Measurements from ENCODE around the gene KIFC3.
A peak's percentile ranks its signal among the peaks of the same experiment; 100 is the strongest.
"Not testable (repeated sequence)": the region's sequence is repeated elsewhere in the genome, so short reads cannot be mapped to it uniquely, and the experiment has no call there.

The KIFC3 gene

DNA sequence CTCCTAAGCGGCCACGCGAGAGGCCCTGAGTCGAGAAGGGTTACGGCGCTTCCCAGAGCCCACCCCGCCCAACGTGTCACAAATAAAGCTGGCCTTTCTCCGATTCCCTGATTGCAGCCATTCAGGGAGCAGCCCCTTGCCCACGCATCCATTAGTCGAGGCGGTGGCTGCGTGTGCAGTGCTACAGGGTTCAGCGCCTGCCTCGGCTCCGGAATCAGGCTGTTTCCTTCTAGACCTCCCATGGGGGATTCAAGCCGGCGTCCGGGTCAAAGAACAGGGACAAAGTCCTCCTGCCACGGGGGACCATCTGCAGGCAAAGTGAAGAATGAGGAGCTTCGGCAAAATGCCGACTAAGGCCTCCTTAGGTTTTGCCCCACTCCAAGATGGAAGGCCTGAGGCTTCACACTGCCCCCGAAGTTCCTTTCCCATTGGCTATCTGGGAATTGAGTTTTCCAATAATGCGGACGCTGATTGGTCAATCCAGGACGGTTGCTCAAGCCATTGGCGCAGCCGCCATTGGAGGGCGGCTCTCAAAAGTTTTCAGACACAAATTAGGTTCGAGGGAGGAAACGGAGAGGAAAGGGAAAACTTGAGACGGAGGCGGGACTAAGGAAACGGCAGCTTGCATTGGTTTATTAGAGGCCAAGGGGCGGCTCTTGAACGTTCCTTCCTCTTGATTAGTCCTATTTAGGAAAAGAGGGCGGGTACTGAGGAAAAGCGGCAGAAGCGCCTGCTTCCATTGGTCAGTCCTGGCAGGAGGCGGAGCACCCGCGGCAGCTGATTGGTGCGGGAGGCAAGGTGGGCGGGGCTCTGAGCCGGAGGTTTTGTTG is 67.2 kb downstream of the KIFC3 start:
- H3K4me3 ChIP-seq (replicated peaks; ENCODE audit: low read depth, low read length): peak overlapping the region; percentile 88
- peak; percentile 100 for DNase-seq (ENCODE audit: low read depth)
- TF ChIP-seq, protein P1, sequence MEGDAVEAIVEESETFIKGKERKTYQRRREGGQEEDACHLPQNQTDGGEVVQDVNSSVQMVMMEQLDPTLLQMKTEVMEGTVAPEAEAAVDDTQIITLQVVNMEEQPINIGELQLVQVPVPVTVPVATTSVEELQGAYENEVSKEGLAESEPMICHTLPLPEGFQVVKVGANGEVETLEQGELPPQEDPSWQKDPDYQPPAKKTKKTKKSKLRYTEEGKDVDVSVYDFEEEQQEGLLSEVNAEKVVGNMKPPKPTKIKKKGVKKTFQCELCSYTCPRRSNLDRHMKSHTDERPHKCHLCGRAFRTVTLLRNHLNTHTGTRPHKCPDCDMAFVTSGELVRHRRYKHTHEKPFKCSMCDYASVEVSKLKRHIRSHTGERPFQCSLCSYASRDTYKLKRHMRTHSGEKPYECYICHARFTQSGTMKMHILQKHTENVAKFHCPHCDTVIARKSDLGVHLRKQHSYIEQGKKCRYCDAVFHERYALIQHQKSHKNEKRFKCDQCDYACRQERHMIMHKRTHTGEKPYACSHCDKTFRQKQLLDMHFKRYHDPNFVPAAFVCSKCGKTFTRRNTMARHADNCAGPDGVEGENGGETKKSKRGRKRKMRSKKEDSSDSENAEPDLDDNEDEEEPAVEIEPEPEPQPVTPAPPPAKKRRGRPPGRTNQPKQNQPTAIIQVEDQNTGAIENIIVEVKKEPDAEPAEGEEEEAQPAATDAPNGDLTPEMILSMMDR (IDR thresholded peaks at IDR 0.05; ENCODE audit: low read length, missing control alignments): no peak

DNA sequence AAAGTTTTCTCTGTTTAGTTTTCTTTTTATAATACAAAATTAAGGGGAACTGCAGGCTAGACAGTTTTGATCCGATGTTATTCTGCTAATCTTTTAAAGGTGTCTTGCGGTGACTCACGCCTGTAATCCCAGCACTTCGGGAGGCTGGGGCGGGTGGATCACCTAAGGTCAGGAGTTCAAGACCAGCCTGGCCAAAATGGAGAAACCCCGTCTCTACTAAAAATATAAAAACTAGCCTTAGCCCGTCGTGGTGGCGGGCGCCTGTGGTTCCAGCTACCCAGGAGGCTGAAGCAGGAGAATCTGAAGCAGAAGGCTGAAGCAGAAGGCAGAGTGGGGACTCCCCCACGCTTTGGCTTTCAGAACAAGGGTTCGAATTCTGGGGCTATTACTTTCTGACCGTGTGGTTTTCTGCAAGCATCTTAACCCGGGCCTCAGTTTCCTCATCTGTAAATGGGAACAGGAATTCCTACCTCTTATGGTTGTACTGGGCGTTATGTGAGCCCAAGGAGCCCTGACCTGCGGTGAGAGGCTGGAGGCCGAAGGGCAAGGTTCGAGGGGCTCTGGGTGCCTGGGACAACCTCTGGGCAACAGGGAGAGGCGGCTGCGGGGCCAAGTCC is 67.9 kb downstream of the KIFC3 start:
- DNase-seq (ENCODE audit: low read depth): no peak
- TF ChIP-seq, protein P1 (IDR thresholded peaks at IDR 0.05; ENCODE audit: low read length, missing control alignments): no peak
- peak overlapping the region; percentile 85 for H3K4me3 ChIP-seq (replicated peaks; ENCODE audit: low read depth, low read length)

DNA sequence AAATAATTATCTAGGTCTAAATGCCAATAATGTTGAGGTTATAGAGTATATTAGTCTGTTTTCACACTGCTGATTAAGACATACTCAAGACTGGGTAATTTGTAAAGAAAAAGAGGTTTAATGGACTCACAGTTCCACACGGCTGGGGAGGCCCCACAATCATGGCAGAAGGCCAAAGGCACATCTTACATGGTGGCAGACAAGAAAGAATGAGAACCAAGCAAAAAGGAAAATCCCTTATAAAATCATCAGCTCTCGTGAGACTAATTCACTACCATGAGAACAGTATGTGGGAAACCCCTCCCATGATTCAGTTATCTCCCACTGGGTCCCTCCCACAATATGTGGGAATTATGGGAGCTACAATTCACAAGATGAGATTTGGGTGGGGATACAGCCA is 69.6 kb downstream of the KIFC3 start:
- no peak overlapping the region for H3K4me3 ChIP-seq (replicated peaks; ENCODE audit: low read depth, low read length)
- TF ChIP-seq, protein P1 (IDR thresholded peaks at IDR 0.05; ENCODE audit: low read length, missing control alignments): no peak
- no peak for DNase-seq (ENCODE audit: low read depth)

DNA sequence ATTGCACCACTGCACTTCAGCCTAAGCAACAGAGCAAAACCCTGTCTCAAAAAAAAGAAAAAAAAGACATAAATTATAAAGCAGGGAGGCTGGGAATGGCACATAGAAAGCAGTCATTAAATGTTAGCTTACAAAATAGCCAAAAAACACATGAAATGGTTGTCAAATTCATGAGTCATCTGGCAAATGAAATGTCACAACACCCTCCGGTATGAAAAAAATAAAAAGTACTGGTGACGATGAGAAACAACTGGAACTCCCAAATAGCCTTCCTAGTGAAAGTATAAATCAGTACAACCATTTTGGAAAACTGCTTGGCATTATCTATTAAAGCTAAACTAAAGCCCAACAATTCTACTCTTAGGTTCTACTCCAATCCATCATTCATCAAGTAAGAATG is 70.3 kb downstream of the KIFC3 start:
- DNase-seq (ENCODE audit: low read depth): peak; percentile 68
- TF ChIP-seq, protein P1 (IDR thresholded peaks at IDR 0.05; ENCODE audit: low read length, missing control alignments): no peak

DNA sequence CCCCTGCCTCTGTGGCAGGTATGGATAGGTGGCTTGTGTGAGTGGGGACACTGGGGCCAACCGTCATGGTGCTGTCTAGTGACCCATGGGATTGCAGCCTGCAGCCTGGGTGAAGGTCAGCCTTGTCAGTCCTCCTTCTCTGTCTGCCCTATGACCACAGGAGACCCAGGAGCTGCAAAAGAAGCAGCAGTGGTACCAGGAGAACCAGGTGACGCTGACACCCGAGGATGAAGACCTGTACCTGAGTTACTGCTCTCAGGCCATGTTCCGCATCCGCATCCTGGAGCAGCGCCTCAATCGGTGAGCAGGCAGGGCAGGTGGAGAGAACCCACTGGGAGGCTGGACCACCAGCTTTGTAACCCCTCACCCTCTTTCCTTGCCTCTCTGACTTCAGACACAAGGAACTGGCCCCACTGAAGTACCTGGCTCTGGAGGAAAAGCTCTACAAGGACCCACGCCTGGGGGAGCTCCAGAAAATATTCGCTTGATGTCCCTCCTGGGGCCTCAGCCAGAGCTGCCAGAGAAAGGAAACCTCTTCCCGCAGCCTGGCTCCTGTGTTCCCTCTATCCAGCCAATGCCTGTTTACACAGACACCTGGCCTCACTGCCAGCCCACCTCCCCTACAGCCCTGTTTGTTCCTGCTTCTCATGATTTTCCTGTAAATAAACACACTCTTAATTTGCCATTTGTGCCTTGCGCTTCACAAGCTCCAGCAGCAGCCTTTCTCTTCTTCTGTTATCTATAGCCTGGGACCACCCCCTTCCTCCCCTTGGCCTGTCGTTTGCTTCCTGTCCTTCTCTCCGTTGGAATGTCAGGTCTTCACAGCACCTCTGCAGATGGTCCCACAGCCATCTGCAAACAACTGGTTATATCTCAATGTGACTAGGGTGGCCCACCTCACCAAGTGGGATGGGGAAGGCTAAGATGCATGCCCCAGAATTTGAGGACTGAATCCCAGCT is 71.2 kb downstream of the KIFC3 start:
- TF ChIP-seq, protein P1 (IDR thresholded peaks at IDR 0.05; ENCODE audit: low read length, missing control alignments): no peak
- no peak overlapping the region for H3K4me3 ChIP-seq (replicated peaks; ENCODE audit: low read depth, low read length)
- DNase-seq (ENCODE audit: low read depth): no peak

More for the DNA sequence above, 70.3 kb downstream of the KIFC3 start:
- H3K4me3 ChIP-seq (replicated peaks; ENCODE audit: low read depth, low read length): no peak overlapping the region

DNA sequence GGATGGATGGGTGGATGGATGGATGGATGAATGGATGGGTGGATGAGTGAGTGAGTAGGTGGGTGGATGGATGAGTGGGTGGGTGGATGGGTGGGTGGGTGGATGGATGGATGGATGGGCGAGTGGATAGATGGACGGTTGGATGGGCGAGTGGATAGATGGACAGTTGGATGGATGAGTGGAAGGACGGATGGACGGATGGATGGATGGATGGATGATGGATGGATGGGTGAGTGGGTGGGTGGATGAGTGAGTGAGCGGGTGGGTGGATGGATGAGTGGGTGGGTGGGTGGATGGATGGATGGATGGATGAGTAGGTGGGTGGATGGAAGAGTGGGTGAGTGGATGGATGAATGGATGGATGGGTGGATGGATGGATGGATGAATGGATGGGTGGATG is 72.4 kb downstream of the KIFC3 start:
- DNase-seq (ENCODE audit: low read depth): not testable (repeated sequence)

DNA sequence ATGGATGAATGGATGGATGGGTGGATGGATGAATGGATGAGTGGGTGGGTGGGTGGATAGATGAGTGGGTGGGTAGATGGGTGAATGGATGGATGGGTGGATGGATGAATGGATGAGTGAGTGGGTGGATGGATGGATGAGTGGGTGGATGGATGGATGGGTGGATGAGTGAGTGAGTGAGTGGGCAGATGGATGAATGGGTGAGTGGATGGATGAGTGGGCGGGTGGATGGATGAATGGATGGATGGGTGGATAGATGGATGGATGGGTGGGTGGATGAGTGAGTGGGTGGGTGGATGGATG is 73.2 kb downstream of the KIFC3 start:
- no peak for DNase-seq (ENCODE audit: low read depth)
- TF ChIP-seq, protein P1 (IDR thresholded peaks at IDR 0.05; ENCODE audit: low read length, missing control alignments): no peak
- H3K4me3 ChIP-seq (replicated peaks; ENCODE audit: low read depth, low read length): no peak overlapping the region

More for the DNA sequence above, 72.4 kb downstream of the KIFC3 start:
- H3K4me3 ChIP-seq (replicated peaks; ENCODE audit: low read depth, low read length): not testable (repeated sequence)

Measured in fibroblast of pulmonary artery (primary cell).